SH-SY5Y (cell line): ENCODE results near the gene CHAC1.

Source experiments
- GATA2 ChIP-seq: IDR thresholded peaks from 2 replicates; pipeline ENCODE4 v1.6.1; 2011; ENCODE audit warnings: mild to moderate bottlenecking, low read depth, low read length
- GATA3 ChIP-seq: IDR thresholded peaks from 2 replicates; pipeline ENCODE4 v1.6.1; 2011; ENCODE audit warnings: low read depth, mild to moderate bottlenecking, low read length, moderate library complexity

GRCh38 chr15:40990789-40991188 is 37.5 kb downstream of the CHAC1 start:
- no peak for TF ChIP-seq GATA2
- TF ChIP-seq GATA3, result no peak
